Transverse colon (tissue), 4 donors: ENCODE results near the gene CD7. TPM values are rescaled to one million over a fixed set of nuclear protein-coding genes. Genes with fewer than 3 reads are reported as not detected.

Source experiments
- DNase-seq: peaks from one replicate; pipeline ENCODE4 v3.0.0-alpha.2; 2019
- H3K27ac ChIP-seq, 4 donors: fragments of 200-600 bp; sonication (generic); 2 replicates each; pipeline ENCODE4 v1.5.1; 2016 to 2018; ENCODE audit warnings: inconsistent platforms in 4 of 4
- H3K27me3 ChIP-seq: fragments of 200-600 bp; sonication (generic); 2 replicates; pipeline ENCODE4 v1.5.1; 2017; ENCODE audit warnings: inconsistent platforms
- H3K36me3 ChIP-seq, 4 donors: fragments of 200-600 bp; sonication (generic); 2 replicates each; pipeline ENCODE4 v1.5.1; 2017 to 2019; ENCODE audit warnings: inconsistent platforms in 4 of 4
- H3K4me1 ChIP-seq, 4 donors: fragments of 200-600 bp; sonication (generic); 2 replicates each; pipeline ENCODE4 v1.5.1; 2017 to 2020; ENCODE audit warnings: inconsistent platforms in 4 of 4
- H3K4me3 ChIP-seq, 4 donors: fragments of 200-600 bp; sonication (generic); 1 replicate in 1 of 4; 2 replicates in 3 of 4; pipeline versions ENCODE4 v1.5.1 to v1.6.1; 2017 to 2019; ENCODE audit warnings: inconsistent platforms in 4 of 4
- H3K9me3 ChIP-seq, 2 donors: fragments of 200-600 bp; sonication (generic); 2 replicates each; pipeline ENCODE4 v1.5.1; 2017 to 2019; ENCODE audit warnings: inconsistent platforms in 2 of 2
- EP300 ChIP-seq: sonication (generic); formaldehyde crosslinking; IDR thresholded peaks from one replicate; pipeline ENCODE4 v1.6.1; 2017; ENCODE audit warnings: antibody characterized with exemption, low read depth
- POLR2A ChIP-seq: fragments of 450-650 bp; IDR thresholded peaks from one replicate; pipeline ENCODE4 v1.6.1; 2016; ENCODE audit warnings: antibody characterized with exemption, mild to moderate bottlenecking, moderate library complexity
- POLR2AphosphoS5 ChIP-seq, 3 donors: sonication (generic); formaldehyde crosslinking; IDR thresholded peaks; one replicate each; pipeline ENCODE4 v1.6.1; 2016; ENCODE audit warnings: antibody characterized with exemption in 3 of 3
- WGBS, 2 donors: methylation state at CpG; one replicate each; pipeline ENCODE4 v1.1.5; 2018; ENCODE audit warnings: low coverage in 1 of 2; 5-methylcytosine and 5-hydroxymethylcytosine counted together
- in situ Hi-C, 4 donors: fragments of 200-750 bp; cut with MboI; loops; one replicate each; pipeline versions ENCODE4 v1.15.0 to v1.15.1; 2017; ENCODE audit warnings: low sequenced_read_pairs in 3 of 4, low pct_ligation_motif_present in 1 of 4, low pct_unique_long_range_greater_than_20kb in 1 of 4
- intact Hi-C: fragments of 100-400 bp; cut with DNase I; formaldehyde crosslinking; loops from one replicate; pipeline ENCODE4 v1.15.1; 2023; ENCODE audit warnings: low total_unique reads
- total RNA-seq, 4 donors: library from RNA; depleted of rRNA; stranded (reverse); fragments of >200 nt; gene quantifications; one replicate each; pipeline ENCODE4 v1.1.0, GENCODE V29; 2016
- TF ChIP-seq, protein P1 (sequence below), 5 experiments: fragments of 200-600 bp in 3 of 5; fragments of 450-650 bp in 2 of 5; sonication (generic) in 3 of 5; IDR thresholded peaks; 1 replicate in 2 of 5; 2 replicates in 3 of 5; pipeline ENCODE4 v1.5.1; 2016 to 2017; ENCODE audit warnings: antibody characterized with exemption in 5 of 5, inconsistent platforms in 3 of 5, mild to moderate bottlenecking in 2 of 5, moderate library complexity in 1 of 5

Gene CD7
- total RNA-seq, 4 donors from 2014 or later = 6.1 to 9.7 (median 7.4) TPM

DNA sequence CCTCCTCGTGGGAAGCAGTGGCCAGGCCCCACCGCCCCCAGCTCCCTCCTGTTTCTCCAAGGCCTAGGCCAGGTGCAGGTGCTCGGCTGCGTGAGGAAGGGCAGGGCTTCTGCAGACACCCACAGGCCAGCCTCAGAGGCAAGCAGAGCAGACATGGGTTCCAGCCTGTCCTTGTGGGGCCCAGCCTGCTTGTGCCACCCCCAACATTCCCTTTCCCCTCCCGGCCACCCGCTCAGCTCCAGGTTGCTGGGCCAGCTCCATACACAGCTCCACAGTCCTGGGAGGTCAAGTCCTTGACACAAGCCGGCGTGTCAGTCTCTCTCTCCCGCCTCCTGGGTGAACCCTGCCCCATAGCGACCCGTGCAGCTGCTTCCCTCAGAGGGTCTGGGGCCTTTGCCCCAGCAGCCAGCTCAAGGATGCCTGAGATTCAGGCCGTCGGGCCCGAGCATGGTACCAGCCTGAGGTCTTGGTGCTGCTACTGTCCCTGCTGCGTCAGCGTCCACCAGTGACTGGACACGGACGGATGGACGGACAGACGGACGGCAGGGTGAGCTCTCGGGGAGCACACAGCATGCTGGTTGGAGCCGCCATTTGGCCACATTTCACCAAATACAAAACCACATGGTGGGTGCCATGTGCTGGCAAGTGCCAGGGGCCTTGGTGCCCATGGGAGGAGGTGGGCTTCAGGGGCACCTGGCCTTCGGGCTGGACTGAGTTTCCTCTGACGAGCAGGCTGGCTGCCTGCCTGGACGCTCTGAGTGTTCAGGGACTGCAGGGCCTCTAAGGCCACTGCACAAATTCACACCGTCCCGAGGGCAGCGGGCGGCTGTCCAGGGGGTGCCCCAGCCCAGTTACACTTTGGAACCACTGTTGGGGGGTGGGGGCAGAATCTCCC lies 8.1 kb upstream of the CD7 start:
- Histone ChIP-seq H3K27ac (peak overlapping the region in 1 of 4 donors; percentile 58), H3K4me1 (peaks cover 16 to 58% (median 40%) of the 10 kb centered on the region in 4 donors), H3K36me3 (no peaks in the 10 kb centered on the region), H3K9me3 (no peaks in the 10 kb centered on the region), H3K27me3 (peaks cover 2% of the 10 kb centered on the region), H3K4me3 (no peak overlapping the region)
- in situ Hi-C loops (loop anchor here in 1 of 4 donors (10.0 kb wide), 1 partner anchor 121 kb away; no protein-coding TSS in a partner anchor), intact Hi-C loops (loop anchor here (5.0 kb wide), 1 partner anchor 253 kb away; no protein-coding TSS in a partner anchor)
- no peak for DNase-seq
- whole genome bisulfite sequencing, 2 donors = 82% methylated on average over 25 of the region's 30 CpGs; no CpG with 5 or more reads in 1 of the 2 donors
- TF ChIP-seq POLR2A (peak; percentile 1), POLR2AphosphoS5 (IDR thresholded peaks at IDR 0.05) (no peak)

DNA sequence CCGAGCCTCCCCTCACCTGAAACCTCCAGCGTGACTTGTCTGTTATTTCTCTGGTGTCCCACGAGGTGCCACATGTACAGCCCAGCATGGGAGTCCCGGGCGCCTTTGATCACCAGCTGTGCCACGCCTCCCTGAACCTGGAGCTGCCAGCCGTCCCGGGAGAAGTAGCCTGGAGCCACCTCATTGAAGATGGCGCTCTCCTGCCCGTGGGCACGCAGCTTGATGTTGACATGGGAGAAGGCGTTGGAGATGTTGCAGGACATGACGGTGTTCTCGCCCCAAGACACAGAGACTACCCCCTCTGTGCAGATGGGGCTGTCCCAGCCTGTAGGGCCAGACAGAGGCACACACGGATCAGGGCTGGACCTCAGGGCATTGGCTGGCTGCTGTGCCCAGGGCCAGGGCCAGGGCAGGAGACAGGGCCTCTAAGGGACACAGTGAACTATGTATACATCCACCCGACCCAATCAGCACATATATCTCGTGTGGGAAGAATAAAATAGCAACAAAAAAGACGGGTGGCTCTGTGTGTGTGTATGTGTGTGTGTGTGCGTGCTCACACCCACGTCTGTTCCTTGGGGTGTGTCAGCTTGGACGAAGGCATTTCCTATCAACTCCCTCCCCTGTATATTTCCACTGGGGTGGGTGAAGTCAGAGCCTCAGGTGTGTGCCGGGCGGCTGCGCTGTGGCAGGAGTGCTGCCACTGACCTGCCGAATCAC lies 7.3 kb upstream of the CD7 start:
- no peak for TF ChIP-seq POLR2AphosphoS5 (IDR thresholded peaks at IDR 0.05)
- peak; percentile 9 for TF ChIP-seq POLR2A
- no peak for TF ChIP-seq EP300
- TF ChIP-seq, protein P1, sequence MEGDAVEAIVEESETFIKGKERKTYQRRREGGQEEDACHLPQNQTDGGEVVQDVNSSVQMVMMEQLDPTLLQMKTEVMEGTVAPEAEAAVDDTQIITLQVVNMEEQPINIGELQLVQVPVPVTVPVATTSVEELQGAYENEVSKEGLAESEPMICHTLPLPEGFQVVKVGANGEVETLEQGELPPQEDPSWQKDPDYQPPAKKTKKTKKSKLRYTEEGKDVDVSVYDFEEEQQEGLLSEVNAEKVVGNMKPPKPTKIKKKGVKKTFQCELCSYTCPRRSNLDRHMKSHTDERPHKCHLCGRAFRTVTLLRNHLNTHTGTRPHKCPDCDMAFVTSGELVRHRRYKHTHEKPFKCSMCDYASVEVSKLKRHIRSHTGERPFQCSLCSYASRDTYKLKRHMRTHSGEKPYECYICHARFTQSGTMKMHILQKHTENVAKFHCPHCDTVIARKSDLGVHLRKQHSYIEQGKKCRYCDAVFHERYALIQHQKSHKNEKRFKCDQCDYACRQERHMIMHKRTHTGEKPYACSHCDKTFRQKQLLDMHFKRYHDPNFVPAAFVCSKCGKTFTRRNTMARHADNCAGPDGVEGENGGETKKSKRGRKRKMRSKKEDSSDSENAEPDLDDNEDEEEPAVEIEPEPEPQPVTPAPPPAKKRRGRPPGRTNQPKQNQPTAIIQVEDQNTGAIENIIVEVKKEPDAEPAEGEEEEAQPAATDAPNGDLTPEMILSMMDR (IDR thresholded peaks at IDR 0.05) = no peak
- in situ Hi-C loops (loop anchor here in 1 of 4 donors (10.0 kb wide), 1 partner anchor 120 kb away; no protein-coding TSS in a partner anchor), intact Hi-C loops (loop anchor here (5.0 kb wide), 2 partner anchors 87 to 252 kb away; no protein-coding TSS in a partner anchor)
- Histone ChIP-seq H3K4me1 (peaks cover 10 to 50% (median 32%) of the 10 kb centered on the region in 4 donors), H3K4me3 (no peak overlapping the region), H3K36me3 (no peaks in the 10 kb centered on the region), H3K27me3 (peaks cover 2% of the 10 kb centered on the region), H3K9me3 (no peaks in the 10 kb centered on the region), H3K27ac (peak overlapping the region in 1 of 4 donors; percentile 58)
- 50% methylated on average over 23 of the region's 25 CpGs; no CpG with 5 or more reads in 1 of the 2 donors for WGBS, 2 donors
- peak; percentile 60 for DNase-seq

DNA sequence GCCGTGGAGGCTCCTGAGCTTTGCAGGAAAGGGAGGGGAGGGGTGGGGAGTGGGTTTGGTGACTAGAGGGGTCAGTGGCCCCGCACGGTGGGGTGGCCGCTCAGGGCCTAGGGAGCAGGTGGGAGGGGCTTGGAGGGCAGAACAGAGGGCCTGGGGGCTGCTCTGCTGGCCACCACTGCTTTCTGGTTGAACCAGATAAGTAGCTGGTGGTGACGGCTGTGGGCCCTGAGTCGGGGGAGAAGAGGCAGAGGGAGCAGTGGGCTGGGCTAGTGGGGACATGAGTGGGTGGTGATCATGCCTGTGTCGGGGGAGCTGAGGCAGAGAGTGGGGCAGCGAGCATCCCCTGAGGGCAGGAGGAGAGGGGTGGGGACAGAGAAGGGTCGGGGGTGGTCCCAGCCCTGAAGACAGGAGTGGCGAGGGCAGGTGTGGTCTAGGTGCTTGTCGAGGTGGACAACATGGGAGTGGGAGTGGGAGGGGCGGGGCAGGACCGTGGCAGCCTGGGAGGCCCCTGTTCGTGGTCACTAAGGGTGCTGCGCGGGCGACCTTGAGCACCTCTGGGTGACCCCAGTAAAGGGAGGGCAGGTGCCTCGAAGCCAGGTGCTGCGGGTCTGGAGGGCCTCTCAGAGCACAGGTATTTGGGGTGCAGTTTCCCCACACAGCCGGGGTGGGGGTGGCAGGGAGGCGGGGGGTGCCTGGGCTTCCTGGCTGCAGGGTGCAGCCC lies 6.3 kb upstream of the CD7 start:
- Histone ChIP-seq H3K27ac (no peak overlapping the region), H3K4me3 (no peak overlapping the region), H3K36me3 (no peaks in the 10 kb centered on the region), H3K27me3 (peaks cover 2% of the 10 kb centered on the region), H3K4me1 (peaks cover 3 to 41% (median 22%) of the 10 kb centered on the region in 4 donors), H3K9me3 (no peaks in the 10 kb centered on the region)
- no peak for TF ChIP-seq EP300
- TF ChIP-seq, protein P1 (IDR thresholded peaks at IDR 0.05) = no peak
- TF ChIP-seq POLR2AphosphoS5 (IDR thresholded peaks at IDR 0.05) = no peak
- DNase-seq = no peak
- 40 to 60% methylated on average over 1 to 13 of the region's 21 CpGs for WGBS, 2 donors
- in situ Hi-C loops = loop anchor here in 1 of 4 donors (10.0 kb wide), 1 partner anchor 119 kb away; no protein-coding TSS in a partner anchor
- intact Hi-C loops = loop anchor here (5.0 kb wide), 1 partner anchor 86 kb away; no protein-coding TSS in a partner anchor
